GM21447 (cell line): ENCODE measurements around the gene ELMOD1.
"Not testable (repeated sequence)": the region's sequence is repeated elsewhere in the genome, so short reads cannot be mapped to it uniquely, and the experiment has no call there.

ENCODE experiments used
- ATAC-seq: cut with Tn5 transposase; IDR thresholded peaks from one replicate; pipeline ENCODE4 v1.9.1; 2021; ENCODE audit not compliant: unreplicated experiment

The ELMOD1 gene

GRCh38 chr11:107590460-107591377 is at the start of gene ELMOD1:
ELMOD1 (plus strand) TSS chr11:107591147; CDS start chr11:107618190, 27,043 bp downstream.
- ATAC-seq, result no peak

- ATAC-seq, result no peak
Observed at GRCh38 chr11:107545101-107545514, 45.8 kb upstream of the ELMOD1 start.

GRCh38 chr11:107547961-107548360 is 43.0 kb upstream of the ELMOD1 start:
- no peak for ATAC-seq

- no peak for ATAC-seq
Observed at GRCh38 chr11:107549253-107549953, 41.5 kb upstream of the ELMOD1 start.

GRCh38 chr11:107549954-107550285 is 41.0 kb upstream of the ELMOD1 start:
- ATAC-seq, result no peak

GRCh38 chr11:107550304-107550703 is 40.6 kb upstream of the ELMOD1 start:
- no peak for ATAC-seq

- no peak for ATAC-seq
Observed at GRCh38 chr11:107561688-107562087, 29.3 kb upstream of the ELMOD1 start.

- ATAC-seq, result no peak
Observed at GRCh38 chr11:107562647-107563208, 28.2 kb upstream of the ELMOD1 start.

GRCh38 chr11:107563702-107564101 is 27.2 kb upstream of the ELMOD1 start:
- peak; percentile 28 for ATAC-seq

- ATAC-seq, result peak; percentile 8
Observed at GRCh38 chr11:107564877-107565218, 26.1 kb upstream of the ELMOD1 start.

- ATAC-seq, result peak; percentile 78
Observed at GRCh38 chr11:107565219-107565937, 25.6 kb upstream of the ELMOD1 start, which contains the start of gene ALKBH8. ALKBH8 (minus strand) TSS chr11:107565735; CDS start chr11:107560893, 4,842 bp downstream.

GRCh38 chr11:107565955-107566501 is 24.9 kb upstream of the ELMOD1 start:
- ATAC-seq, result not testable (repeated sequence)

- ATAC-seq, result no peak
Observed at GRCh38 chr11:107566569-107566968, 24.4 kb upstream of the ELMOD1 start.

- no peak for ATAC-seq
Observed at GRCh38 chr11:107567739-107568335, 23.1 kb upstream of the ELMOD1 start.

GRCh38 chr11:107570015-107570414 is 20.9 kb upstream of the ELMOD1 start:
- no peak for ATAC-seq

- ATAC-seq, result no peak
Observed at GRCh38 chr11:107573438-107573837, 17.5 kb upstream of the ELMOD1 start.

- ATAC-seq, result not testable (repeated sequence)
Observed at GRCh38 chr11:107576497-107577345, 14.2 kb upstream of the ELMOD1 start.

GRCh38 chr11:107577346-107577711 is 13.6 kb upstream of the ELMOD1 start:
- no peak for ATAC-seq

- not testable (repeated sequence) for ATAC-seq
Observed at GRCh38 chr11:107579169-107579568, 11.8 kb upstream of the ELMOD1 start.

GRCh38 chr11:107581147-107581546 is 9.8 kb upstream of the ELMOD1 start:
- no peak for ATAC-seq
